Measurements from ENCODE around the gene PLPPR3.

DNA sequence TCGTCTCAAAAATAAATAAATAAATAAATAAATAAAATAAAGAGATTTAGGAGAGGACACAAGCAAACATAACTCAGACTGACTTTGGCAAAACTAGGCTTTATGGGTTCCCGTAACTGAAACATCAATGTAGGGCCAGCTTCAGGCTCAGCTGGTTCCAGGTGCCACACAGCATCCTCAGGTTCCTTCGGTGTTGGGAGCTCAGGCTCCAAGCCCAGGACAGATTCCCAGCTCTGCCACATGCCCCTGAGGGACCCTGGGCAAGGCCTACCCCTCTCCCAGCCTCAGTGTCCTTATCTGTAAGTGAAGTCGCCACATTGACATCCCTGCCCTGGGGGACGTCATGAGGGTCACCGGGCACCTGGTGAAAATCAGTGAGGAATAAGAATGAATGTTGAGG is 52.1 kb downstream of the PLPPR3 start:
- TF ChIP-seq, protein P1, sequence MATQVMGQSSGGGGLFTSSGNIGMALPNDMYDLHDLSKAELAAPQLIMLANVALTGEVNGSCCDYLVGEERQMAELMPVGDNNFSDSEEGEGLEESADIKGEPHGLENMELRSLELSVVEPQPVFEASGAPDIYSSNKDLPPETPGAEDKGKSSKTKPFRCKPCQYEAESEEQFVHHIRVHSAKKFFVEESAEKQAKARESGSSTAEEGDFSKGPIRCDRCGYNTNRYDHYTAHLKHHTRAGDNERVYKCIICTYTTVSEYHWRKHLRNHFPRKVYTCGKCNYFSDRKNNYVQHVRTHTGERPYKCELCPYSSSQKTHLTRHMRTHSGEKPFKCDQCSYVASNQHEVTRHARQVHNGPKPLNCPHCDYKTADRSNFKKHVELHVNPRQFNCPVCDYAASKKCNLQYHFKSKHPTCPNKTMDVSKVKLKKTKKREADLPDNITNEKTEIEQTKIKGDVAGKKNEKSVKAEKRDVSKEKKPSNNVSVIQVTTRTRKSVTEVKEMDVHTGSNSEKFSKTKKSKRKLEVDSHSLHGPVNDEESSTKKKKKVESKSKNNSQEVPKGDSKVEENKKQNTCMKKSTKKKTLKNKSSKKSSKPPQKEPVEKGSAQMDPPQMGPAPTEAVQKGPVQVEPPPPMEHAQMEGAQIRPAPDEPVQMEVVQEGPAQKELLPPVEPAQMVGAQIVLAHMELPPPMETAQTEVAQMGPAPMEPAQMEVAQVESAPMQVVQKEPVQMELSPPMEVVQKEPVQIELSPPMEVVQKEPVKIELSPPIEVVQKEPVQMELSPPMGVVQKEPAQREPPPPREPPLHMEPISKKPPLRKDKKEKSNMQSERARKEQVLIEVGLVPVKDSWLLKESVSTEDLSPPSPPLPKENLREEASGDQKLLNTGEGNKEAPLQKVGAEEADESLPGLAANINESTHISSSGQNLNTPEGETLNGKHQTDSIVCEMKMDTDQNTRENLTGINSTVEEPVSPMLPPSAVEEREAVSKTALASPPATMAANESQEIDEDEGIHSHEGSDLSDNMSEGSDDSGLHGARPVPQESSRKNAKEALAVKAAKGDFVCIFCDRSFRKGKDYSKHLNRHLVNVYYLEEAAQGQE (IDR thresholded peaks at IDR 0.05): no peak
- TF ChIP-seq CTCF (IDR thresholded peaks at IDR 0.05; ENCODE audit: low read depth, low read length, missing input control) (no peak), YY1 (IDR thresholded peaks at IDR 0.05) (no peak)
